Activated CD4-positive, alpha-beta T cell treated with anti-CD3 and anti-CD28 coated beads, Interleukin-2, Interleukin-6, amounts not matched to agents 100 ng/mL and 50 ng/mL, durations not matched to agents 16 hours and 8 hours (primary cell): Measurements from ENCODE around the gene STK39.
A peak's percentile ranks its signal among the peaks of the same experiment; 100 is the strongest.

Experiments used
- DNase-seq: peaks from one replicate; pipeline ENCODE4 v3.0.0-alpha.2; 2020

Gene STK39

DNA sequence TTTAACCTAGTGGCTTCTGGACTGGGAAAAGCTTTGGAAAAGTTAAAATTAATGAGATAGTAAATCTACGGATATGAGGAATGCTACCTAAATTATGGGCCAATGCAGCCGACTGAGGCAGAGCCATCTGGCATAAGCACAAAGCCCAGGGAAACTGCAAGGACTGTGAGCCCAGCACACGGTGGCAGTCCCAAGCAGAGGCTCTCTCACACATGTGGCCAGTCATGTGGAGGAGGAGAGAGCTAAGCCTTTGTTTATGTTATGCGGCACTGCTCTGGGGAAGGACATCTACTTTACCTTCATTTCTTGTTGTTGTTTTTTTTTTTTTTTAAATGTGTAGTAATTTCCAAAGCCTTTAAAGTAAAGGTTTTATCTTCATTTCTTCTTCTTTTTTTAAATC is 267.0 kb downstream of the STK39 start:
- no peak for DNase-seq

DNA sequence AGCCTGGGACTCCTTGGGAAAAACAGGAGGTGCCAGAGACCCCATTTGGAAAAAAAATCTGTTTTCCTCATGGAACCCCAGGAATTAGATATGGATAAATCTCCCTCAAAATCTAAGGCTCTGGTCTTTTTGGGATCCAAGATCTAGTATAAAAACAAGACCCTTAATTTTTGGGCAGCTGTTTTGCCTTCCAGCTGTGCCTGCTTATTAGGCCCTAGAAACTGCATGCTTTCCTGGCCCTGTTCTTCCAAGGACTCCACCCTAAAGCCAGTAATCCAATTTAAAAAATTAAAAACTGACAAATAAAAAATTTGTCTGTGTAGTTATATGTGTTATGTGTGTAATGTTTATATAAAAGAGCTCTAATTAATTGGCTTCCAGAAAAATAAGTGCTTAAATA is 274.6 kb downstream of the STK39 start:
- no peak for DNase-seq

DNA sequence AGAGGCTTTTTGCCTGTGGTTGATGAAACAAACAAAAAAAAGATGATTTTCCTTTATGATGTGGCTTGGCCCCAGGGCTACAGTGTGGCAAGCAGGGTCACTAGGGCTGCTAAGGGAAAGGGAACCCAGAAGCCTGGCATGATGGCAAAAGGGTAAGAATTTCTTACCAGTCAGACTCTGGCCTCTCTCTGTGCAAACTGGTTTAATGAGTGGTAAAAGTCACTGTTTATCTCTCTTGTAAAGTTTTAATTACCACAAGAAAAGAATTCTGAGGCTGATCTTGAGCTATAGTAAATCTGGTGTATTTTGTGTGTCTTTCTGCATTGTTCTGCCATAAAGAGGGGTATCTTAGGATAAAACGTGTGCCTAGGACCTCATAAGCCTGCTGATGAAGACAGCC is 275.4 kb downstream of the STK39 start:
- no peak for DNase-seq

DNA sequence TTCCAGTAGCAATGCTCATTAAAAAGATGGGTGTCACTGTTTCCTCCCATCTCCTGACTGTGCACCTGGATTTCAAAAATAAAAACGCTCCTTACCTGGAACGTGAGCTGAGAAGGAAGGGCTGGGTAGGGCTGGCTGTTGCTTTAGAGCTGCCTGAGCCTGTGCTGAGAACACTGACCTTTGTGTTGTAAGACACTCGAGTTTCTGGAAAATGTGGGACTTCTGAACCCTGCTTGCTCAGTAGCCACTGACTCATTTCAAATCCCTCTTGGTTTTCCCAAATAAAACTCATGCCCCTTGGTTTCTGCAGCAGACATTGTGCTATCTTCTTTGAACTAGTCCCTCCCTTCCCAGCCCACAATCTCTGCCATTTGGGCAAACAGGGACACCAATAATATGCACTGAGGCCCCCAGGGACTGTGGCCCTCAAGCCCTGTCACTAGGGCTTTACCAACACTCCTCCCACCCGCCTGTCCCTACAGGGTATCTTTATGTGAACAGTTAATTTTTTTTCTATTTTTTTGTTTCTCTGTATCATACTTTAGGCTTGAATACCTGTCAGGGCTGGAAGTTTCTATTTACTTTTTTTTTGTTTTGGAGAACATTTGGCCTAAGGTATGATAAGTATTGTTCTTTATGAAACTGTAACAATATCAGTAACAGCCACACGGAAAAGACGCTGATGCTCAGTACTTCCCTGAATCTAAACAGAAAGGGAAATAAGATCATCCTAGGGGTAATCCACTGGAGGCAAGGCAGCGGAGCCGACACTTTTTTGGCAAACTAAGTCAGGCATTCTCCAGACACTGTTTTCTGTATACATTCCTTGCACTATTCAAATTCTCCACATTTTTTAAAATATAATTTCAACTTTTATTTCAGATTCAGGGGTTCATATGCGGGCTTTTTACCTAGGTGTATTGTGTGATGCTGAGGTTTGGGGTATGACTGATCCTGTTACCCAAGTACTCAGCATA is 280.2 kb downstream of the STK39 start:
- DNase-seq = no peak

DNA sequence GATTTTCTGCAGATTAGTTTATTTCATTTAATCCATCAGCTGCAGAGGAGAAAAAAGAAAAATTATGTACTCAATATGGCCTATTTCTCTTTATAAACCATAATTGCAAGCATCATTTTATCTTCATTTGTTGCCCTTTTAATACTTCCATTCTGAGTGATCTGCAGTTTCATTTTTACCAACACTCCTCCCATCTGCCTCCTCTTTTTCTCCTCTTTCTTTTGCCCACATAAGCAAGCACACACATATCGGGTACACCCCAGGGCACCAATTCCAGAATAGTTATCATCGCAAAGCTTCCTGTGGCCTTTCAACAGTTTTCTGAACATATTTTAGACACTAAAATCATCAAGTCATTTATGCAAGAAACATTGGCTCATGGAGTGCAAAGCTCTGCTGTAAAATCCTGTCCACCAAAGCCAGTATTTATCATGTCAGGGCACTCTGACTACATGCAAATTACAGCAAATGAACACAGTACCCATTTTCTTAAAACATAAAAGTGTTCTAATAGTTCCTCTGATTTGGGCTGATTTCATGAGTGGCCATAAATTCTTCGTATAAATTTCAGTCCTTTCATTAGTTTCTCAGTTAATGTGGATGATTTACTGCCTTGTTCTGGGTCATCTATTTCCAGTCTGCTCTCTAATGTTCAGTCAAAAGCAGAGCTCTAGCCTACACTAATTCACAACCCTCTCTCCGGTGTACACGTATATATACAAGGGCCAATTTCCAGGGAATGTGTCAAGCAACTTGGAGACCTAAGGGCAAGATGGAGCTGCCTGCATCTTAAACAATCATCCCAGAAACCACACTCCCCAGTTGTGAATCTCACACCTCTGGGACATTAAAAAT is 281.3 kb downstream of the STK39 start:
- peak; percentile 50 for DNase-seq

DNA sequence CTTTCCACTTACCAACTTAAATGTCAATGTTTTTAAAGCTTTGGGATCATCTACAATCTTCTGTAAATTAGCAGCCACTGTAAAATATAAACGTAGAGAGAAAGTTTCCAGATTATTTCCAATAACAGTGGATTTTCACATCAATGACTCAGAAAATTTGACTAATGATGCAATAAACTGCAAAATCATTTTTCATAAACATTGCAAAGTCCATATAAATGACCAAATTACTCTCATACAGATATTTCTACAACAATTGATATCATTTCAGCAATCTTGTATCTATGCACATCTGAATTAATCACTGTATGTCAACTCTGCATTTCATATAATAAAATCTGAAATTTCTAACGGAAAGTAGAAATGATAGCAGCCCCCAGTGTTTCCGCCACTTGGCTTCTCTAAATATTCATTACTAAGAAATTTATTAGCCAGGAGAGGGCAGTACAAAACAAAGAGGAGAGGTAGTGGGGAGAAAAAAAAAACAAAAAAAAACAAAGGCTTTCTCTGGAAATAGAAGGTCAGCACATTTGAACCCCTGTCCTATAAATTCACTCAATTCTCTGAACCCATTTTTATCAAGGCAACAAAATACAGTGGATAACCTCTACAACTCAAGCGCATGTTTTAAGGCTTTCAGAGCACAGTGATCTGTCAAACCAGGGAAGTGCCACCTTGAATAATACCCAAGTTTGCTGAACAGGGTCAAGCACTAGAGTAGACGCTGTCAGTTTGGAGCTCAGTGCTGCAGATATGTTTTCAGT is 282.6 kb downstream of the STK39 start:
- DNase-seq = no peak

DNA sequence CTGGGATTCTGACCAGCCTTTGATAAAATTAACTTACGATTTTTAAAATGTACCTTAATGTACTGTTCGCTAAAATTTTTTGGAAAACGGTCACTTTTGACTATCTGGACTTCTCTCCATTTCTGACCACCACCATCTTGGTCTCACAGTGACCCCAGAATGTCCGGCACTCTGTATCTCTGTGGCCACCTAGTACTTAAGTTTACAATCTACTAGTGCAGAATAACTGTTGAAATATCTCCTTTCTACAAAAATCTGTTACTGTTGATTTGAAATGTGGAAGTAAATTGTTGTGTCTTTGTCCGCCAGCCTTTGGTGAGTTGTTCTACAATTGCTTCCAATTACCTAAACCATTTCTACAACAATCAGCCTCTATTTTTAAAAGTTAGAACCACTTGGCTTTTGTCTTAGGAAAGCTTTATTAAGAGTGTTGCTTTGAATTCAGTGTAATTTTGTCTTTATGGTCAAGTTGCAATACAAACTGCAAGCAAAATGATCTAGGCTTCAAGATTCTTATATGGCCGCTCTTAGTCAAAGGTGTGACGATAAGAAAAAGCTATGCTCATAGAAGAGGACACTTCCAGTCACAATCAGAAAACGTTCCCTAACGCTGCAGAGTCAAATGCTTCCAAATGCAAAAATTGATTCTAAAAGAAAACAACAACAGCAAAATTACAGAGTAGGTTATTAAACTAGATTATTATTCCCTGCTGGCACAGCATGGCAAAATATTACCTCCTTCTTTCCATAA is 283.3 kb downstream of the STK39 start:
- DNase-seq = no peak

DNA sequence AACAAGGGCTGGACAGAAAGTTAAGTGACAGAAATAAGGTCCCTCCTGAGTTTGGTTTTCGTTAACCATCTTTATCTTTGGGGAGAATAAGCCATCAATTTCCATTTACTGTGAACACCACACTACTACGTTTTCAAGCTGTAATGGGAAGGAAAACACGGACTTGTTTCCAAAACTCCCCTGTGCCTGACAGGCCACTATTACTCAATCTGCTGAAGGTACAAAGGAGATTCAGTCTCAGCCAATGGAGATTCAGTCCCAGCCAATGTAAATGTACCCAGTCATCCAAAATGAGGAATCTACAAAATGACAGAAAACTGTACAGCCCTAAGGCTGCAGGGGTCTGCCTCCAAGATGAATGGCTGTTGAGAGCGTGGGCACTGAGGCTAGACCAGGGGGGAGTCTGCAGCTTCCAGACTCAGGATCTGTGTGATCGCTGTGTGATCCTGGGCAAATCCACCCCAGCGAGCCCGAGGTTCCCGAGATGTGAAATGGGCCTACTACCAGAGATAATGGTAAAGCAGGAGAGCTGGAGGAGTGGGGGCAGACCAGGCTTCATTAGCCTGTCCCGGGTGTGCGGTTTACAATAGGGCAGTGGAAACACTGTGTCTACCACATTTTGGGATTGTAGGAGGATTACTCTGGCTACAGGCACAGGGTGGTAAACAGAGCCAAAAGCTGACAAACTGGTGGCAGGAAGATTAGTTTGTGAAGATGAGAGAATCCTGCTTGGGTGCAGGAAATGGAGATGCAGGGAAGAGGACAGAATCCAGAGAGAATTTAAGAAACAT is 284.8 kb downstream of the STK39 start:
- DNase-seq = no peak

DNA sequence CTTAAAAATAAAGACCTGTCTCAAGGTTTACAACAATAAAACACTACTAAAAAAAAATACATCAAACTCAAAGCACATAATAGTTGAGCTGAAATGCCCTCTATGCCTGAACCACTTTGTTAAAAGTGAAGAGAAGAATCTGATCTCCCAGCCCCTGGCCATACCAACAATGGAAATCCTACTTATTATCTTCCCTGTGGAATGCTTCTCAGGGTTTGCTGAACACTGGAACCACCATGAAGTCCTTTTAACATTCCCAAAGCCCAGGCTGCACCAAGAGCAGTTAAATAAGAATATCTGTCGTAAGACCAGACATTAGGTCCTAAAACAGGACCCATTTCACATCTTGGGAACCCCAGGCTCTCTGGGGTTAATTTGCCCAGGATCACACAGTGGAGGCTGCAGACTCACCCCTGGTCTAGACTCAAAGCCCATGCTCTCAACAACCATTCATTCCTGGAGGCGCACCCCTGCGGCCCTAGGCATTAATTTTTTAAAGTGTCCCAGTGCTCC is 285.8 kb downstream of the STK39 start:
- DNase-seq = no peak

DNA sequence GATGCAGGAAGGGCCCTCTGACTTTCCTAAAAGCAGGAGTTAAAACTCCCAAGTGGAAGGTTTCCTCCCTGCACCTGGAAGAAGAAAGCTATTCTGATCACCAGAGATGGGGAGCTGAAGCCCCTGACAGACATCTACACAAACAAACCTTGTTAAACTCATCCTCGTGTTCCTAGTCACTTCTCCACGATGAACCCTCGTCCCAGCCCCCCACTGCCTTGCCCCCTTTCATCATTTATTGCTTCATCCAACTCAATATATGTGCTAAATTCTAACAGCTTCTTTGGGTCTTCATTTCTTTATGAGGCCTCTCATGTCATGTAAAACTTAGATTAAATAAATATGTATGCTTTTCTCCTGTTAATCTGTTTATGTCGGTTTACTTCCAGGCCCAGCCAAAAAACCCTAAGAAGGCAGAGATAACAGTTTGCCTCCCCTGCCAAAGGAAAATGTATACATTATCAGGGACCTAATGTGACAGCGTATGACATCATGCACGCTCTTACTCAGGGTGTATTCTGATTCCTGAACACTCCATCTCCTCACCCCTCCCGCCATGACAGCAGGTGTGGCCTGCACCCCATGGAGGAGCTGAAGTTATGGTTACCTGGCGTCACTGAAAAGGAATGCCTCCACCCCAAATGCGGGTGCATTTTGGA is 287.2 kb downstream of the STK39 start:
- no peak for DNase-seq

DNA sequence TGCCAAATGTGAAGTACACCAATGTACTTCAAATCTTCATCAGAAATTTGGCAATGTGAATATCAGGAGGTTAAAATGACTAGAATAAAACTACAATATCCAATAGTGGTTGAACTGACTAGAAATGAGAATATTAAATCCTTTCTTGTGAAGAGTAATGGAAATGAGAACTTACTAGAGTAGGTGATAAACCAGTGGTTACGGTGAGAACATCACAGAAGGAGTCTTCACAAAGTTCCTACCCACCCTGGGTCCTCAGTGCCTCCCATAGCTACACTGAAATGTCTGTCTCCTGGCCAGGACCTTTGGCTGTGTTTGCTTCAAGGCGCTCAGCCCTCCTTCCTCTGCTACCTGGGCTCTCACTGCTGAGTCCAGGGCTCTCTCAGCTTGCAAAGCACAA is 289.7 kb downstream of the STK39 start:
- no peak for DNase-seq

DNA sequence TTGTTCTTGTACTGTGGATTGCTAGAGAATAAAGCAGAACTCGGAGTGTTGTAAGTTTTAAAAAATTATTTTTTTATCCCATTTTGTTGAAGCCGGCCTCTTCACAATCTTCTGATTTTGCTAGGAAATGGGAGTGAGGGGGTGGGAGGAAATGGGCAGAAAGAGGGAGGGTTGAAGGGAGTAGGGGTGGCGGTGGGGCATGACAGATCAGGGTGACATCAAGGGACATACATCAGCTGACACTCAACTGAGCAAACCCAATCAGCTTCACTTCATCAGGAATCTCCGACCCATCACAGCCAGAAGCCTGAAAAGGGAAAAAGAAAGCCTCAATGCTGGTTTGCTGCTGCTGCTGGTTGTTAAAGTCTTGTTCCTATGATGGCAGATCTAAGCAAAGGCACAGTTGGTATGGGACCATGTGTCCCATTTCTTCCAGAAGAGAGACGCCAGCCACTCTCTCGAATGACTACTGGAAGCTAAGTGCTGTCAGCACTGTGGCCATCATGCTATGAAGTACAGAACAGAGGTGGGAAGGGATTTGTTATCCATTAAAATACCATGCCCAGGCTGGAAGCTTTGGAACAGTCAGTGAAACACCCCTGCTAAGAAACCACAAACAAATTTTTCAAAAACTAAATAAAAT is 292.0 kb downstream of the STK39 start:
- no peak for DNase-seq

DNA sequence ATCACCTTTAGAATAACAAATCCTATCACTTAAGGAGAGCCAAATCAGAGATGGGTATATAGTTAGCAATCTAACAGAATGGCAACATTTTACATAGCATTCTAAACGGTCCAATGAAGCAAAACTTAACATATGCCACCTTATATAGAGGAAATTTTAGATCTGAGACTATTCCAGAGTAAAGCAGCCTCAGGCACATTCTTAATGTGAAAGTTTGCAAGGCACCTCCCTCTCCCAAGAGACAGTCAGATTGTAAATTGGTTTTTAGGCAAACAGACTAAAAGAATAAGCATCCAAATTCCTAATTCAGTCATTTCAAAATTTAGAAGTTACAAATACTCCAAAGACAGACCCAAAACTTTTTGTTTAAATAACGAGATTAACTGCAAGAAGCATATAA is 292.9 kb downstream of the STK39 start:
- DNase-seq = no peak

DNA sequence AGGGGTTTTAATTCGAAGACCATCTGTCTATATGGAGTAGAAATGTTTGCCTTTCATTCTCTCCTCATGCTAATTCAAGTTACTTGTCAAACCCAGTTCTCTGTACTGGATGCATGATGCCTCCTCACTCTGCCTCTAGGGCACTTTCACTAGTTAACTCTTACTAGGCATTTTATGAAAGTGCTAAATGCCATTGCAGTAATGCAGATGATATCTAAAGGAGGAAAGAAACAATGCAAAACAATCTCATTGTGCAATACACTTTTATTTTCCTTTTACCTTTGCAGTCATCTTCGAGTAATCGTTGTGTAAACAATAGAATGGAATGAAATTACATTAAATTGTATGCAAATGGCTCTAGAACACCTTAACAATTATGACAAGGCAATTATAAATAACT is 293.6 kb downstream of the STK39 start:
- DNase-seq = no peak

DNA sequence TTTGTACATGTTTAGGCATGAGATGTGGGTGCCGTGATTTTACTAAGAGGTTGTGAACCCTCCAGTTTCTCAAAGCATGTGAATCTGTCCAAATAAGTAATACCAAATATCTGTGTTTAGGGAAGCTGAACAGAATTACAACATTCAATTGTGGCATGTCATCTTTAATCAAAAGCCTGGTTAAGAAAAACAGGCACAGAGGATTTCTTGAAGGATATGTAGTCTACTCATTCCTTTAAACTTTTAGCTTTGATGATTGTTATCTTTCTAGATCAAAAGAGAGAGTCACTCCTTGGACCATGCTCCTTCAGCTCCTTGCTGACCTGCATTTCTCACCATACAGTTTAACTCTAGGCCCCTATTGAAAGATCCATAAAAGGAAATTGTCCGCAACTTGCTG is 296.8 kb downstream of the STK39 start:
- no peak for DNase-seq

DNA sequence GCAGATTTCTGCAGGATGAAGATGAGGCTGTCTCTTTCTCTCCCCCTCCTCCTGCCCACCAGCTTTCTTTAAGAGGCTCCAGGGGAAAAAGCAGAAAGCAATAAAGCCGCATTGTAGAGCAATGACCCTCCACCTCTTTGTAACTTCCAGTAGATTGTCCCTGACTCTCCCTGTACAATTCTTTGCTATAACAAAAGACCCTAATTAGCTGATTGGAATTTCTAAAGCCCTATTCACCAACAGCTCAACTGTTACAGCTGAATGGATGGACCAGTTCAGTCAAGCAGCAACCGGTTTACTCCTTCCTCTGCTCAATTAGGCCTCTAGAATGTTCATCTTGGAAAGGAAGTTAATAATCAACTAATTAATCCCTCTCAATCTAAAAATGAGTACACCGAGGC is 301.0 kb downstream of the STK39 start:
- DNase-seq = no peak

DNA sequence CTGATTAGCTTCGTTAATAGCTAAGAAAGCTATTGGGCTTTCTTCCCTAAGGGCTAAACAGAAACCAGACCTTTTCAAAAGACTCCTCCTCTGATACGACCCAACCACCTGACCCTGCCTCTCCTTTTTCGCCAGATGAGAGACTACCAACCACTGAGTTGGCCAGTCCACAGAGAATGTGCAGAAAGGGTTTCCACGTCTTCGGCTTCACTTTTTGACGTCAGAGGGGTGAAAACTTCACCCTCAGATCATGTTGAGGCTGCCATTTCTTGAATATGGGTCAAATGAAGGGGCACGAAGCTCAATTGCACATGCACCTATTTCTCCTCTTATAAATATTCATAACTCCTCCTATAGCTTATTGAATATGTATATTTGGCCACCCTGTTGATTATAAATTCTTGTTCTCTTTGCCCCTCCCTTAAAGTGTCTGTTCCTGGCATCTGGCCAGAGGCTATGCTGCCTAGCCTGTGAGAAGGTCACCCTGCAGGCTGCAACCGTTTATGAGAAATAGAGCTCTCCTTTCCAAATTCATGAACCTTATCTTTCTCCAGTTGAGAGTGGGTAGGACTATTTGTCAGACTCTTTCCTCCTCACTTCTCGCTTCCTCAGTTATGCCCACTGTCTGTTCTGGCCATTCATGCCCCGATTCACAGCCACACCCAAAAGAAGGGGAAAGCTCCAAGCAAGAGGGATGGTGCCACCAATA is 301.6 kb downstream of the STK39 start:
- no peak for DNase-seq

DNA sequence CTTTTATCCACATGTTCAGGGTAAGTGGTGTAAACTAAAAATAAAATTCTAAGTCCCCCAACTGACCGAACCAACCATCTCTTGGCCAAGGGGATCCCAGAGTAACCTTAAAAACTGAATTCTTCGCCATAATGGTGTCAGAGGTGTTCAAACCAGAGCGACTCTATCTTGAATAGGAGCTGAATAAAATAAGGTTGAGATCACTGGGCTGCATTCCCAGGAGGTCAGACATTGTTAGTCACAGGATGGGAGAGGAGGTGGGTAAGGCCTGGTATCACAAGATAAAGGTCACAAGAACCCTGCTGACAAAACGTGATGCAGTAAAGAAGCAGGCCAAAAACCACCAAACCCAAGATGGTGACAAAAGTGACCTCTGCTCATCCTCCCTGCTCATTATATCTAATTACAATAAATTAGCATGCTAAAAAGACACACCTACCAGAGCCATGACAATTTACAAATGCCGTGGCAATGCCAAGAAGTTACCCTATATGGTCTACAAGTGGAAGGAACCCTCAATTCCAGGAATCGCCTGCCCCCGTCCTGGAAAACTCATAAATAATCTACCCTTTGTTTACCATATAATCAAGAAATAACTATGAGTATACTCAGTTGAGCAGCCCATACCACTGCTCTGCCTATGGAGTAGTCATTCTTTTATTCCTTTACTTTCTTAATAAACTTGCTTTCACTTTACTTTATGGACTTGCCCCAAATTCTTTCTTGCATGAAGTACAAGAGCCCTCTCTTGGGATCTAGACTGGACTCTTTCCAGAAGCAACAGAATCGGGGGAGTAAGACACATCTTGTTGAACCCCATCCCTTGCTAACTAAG is 302.4 kb downstream of the STK39 start:
- no peak for DNase-seq

DNA sequence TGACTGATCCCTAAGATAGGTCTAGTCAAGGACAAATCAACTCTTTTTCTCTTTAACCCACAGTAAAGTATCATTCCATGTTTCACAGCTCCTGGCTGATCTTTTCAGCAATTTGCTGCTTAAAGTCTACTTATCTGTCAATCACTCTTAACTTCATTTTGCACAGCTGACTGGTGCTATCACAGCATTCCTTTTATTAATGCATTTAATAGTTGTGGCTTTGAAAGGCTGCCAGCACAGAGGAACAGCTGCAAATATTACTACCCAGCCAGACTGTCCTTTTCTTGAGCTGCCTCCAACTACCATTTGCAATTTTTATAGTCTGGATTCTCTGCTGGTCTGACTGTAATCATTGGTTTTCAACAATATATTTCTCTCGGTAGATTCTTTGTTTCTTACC is 303.5 kb downstream of the STK39 start:
- DNase-seq = no peak
